Stimulated activated CD8-positive, alpha-beta memory T cell treated with anti-CD3 and anti-CD28 coated beads, Interleukin-7, amount 100 ng/mL, for 48 hours (primary cell): ENCODE results near the gene ATF6B.

Source experiments
- DNase-seq, 2 donors: peaks; one replicate each; pipeline ENCODE4 v3.0.0-alpha.2; 2020; ENCODE audit warnings: low read depth in 1 of 2; ENCODE audit errors: extremely low read depth in 1 of 2

Gene ATF6B

GRCh38 chr6:32127717-32128592 lies at the start of gene ATF6B:
Gene ATF6B, minus strand, starts transcription at chr6:32128246. Its CDS starts 39 bp downstream, at chr6:32128207.
- peak; percentile 87 to 99 for DNase-seq

GRCh38 chr6:32177183-32177787 lies 49.2 kb upstream of the ATF6B start:
- DNase-seq: peak in 1 of 2 donors; percentile 34

- DNase-seq: no peak
Observed at GRCh38 chr6:32176476-32177182, 48.6 kb upstream of the ATF6B start.

- peak; percentile 89 to 95 for DNase-seq
Observed at GRCh38 chr6:32175711-32176475, 47.8 kb upstream of the ATF6B start, which contains the start of gene AGPAT1. Gene AGPAT1, minus strand, starts transcription at chr6:32176084. Its CDS starts 4,588 bp downstream, at chr6:32171496.

- no peak for DNase-seq
Observed at GRCh38 chr6:32175322-32175710, 47.3 kb upstream of the ATF6B start.

GRCh38 chr6:32174416-32174815 lies 46.4 kb upstream of the ATF6B start:
- no peak for DNase-seq

GRCh38 chr6:32173051-32173727 lies 45.1 kb upstream of the ATF6B start:
- DNase-seq: no peak

GRCh38 chr6:32171234-32171633 lies 43.2 kb upstream of the ATF6B start:
- DNase-seq: no peak

- DNase-seq: no peak
Observed at GRCh38 chr6:32170294-32170693, 42.2 kb upstream of the ATF6B start.

GRCh38 chr6:32168807-32169591 lies 41.0 kb upstream of the ATF6B start:
- no peak for DNase-seq

- no peak for DNase-seq
Observed at GRCh38 chr6:32168350-32168749, 40.3 kb upstream of the ATF6B start.

- DNase-seq: no peak
Observed at GRCh38 chr6:32167761-32168262, 39.8 kb upstream of the ATF6B start.

- DNase-seq: no peak
Observed at GRCh38 chr6:32167154-32167760, 39.2 kb upstream of the ATF6B start.

GRCh38 chr6:32166411-32167061 lies 38.5 kb upstream of the ATF6B start:
- DNase-seq: no peak

GRCh38 chr6:32164295-32164694 lies 36.2 kb upstream of the ATF6B start, which contains the start of gene EGFL8:
Gene EGFL8, plus strand, starts transcription at chr6:32164595. Its CDS starts 1,571 bp downstream, at chr6:32166166.
- no peak for DNase-seq

- no peak for DNase-seq
Observed at GRCh38 chr6:32163559-32164258, 35.7 kb upstream of the ATF6B start.

- DNase-seq: no peak
Observed at GRCh38 chr6:32158052-32158451, 30.0 kb upstream of the ATF6B start.

- no peak for DNase-seq
Observed at GRCh38 chr6:32156891-32157290, 28.8 kb upstream of the ATF6B start.
